HEK293 (cell line): ENCODE results near the gene TNFAIP8.

Source experiments
- FEZF1 ChIP-seq: fragments of 450-650 bp; formaldehyde crosslinking; IDR thresholded peaks from 2 replicates; pipeline ENCODE4 v1.5.1; 2016; ENCODE audit warnings: missing biosample characterization, missing genetic modification characterization
- GFI1B ChIP-seq: fragments of 450-650 bp; formaldehyde crosslinking; IDR thresholded peaks from 2 replicates; pipeline ENCODE4 v1.5.1; 2016; ENCODE audit warnings: missing biosample characterization, missing genetic modification characterization
- GLI2 ChIP-seq: fragments of 450-650 bp; formaldehyde crosslinking; IDR thresholded peaks from 2 replicates; pipeline ENCODE4; 2017; ENCODE audit warnings: missing biosample characterization, missing genetic modification characterization, low read depth, borderline replicate concordance
- IKZF3 ChIP-seq: fragments of 450-650 bp; IDR thresholded peaks from 2 replicates; pipeline ENCODE4 v1.5.0; 2018; ENCODE audit warnings: missing biosample characterization, mild to moderate bottlenecking, missing genetic modification characterization, moderate library complexity
- MEIS1 ChIP-seq: sonication (generic); formaldehyde crosslinking; IDR thresholded peaks from 2 replicates; pipeline ENCODE4 v1.8.1; 2022; ENCODE audit warnings: missing genetic modification reagents, mild to moderate bottlenecking, borderline replicate concordance
- MZF1 ChIP-seq: fragments of 450-650 bp; formaldehyde crosslinking; IDR thresholded peaks from 2 replicates; pipeline ENCODE4 v1.5.1; 2017; ENCODE audit warnings: missing biosample characterization, missing genetic modification characterization, borderline replicate concordance
- OSR2 ChIP-seq: fragments of 450-650 bp; formaldehyde crosslinking; IDR thresholded peaks from 2 replicates; pipeline ENCODE4 v1.5.1; 2016; ENCODE audit warnings: missing biosample characterization, missing genetic modification characterization
- PRDM1 ChIP-seq: fragments of 450-650 bp; formaldehyde crosslinking; IDR thresholded peaks from 2 replicates; pipeline ENCODE4; 2016; ENCODE audit warnings: missing biosample characterization, missing genetic modification characterization
- PRDM2 ChIP-seq: fragments of 450-650 bp; formaldehyde crosslinking; IDR thresholded peaks from 2 replicates; pipeline ENCODE4 v1.5.1; 2016; ENCODE audit warnings: missing biosample characterization, missing genetic modification characterization, borderline replicate concordance
- REPIN1 ChIP-seq: fragments of 450-650 bp; formaldehyde crosslinking; IDR thresholded peaks from 2 replicates; pipeline ENCODE4 v1.5.1; 2017; ENCODE audit warnings: missing biosample characterization, missing genetic modification characterization, low read depth
- YY1 ChIP-seq: fragments of 450-650 bp; formaldehyde crosslinking; IDR thresholded peaks from 2 replicates; pipeline ENCODE4 v1.5.1; 2018; ENCODE audit warnings: missing biosample characterization, missing genetic modification characterization
- ZBTB49 ChIP-seq: fragments of 450-650 bp; formaldehyde crosslinking; IDR thresholded peaks from 2 replicates; pipeline ENCODE4 v1.5.1; 2016; ENCODE audit warnings: missing biosample characterization, missing genetic modification characterization, low read depth
- ZFP3 ChIP-seq: fragments of 450-650 bp; formaldehyde crosslinking; IDR thresholded peaks from 2 replicates; pipeline ENCODE4 v1.5.1; 2016; ENCODE audit warnings: low read depth, missing biosample characterization, missing genetic modification characterization
- ZNF155 ChIP-seq: fragments of 450-650 bp; formaldehyde crosslinking; IDR thresholded peaks from 2 replicates; pipeline ENCODE4 v1.5.1; 2016; ENCODE audit warnings: missing biosample characterization, missing genetic modification characterization
- ZNF18 ChIP-seq: fragments of 450-650 bp; formaldehyde crosslinking; IDR thresholded peaks from 2 replicates; pipeline ENCODE4 v1.5.1; 2016; ENCODE audit warnings: missing biosample characterization, missing genetic modification characterization
- ZNF19 ChIP-seq: fragments of 450-650 bp; formaldehyde crosslinking; IDR thresholded peaks from 2 replicates; pipeline ENCODE4; 2016; ENCODE audit warnings: missing biosample characterization, missing genetic modification characterization, low read depth
- ZNF274 ChIP-seq, 2 experiments: fragments of 200-500 bp in 1 of 2; fragments of 450-650 bp in 1 of 2; sonication (Bioruptor generic) in 1 of 2; formaldehyde crosslinking in 1 of 2; IDR thresholded peaks; 2 replicates each; pipeline versions ENCODE4 v1.5.1 to v1.6.1; 2014 to 2016; ENCODE audit warnings: borderline replicate concordance in 1 of 2, inconsistent platforms in 1 of 2, low read length in 1 of 2, missing biosample characterization in 1 of 2, missing genetic modification characterization in 1 of 2
- ZNF324 ChIP-seq: fragments of 450-650 bp; formaldehyde crosslinking; IDR thresholded peaks from 2 replicates; pipeline ENCODE4 v1.5.1; 2016; ENCODE audit warnings: missing biosample characterization, missing genetic modification characterization
- ZNF37A ChIP-seq: fragments of 450-650 bp; IDR thresholded peaks from 2 replicates; pipeline ENCODE4 v1.5.1; 2018; ENCODE audit warnings: missing biosample characterization, missing genetic modification characterization
- ZNF394 ChIP-seq: fragments of 450-650 bp; formaldehyde crosslinking; IDR thresholded peaks from 2 replicates; pipeline ENCODE4 v1.5.1; 2016; ENCODE audit warnings: missing biosample characterization, missing genetic modification characterization, mild to moderate bottlenecking, moderate library complexity, borderline replicate concordance
- ZNF423 ChIP-seq: fragments of 450-650 bp; formaldehyde crosslinking; IDR thresholded peaks from 2 replicates; pipeline ENCODE4 v1.5.1; 2016; ENCODE audit warnings: missing biosample characterization, missing genetic modification characterization
- ZNF473 ChIP-seq: fragments of 450-650 bp; formaldehyde crosslinking; IDR thresholded peaks from 2 replicates; pipeline ENCODE4 v1.5.1; 2017; ENCODE audit warnings: missing biosample characterization, missing genetic modification characterization
- ZNF549 ChIP-seq: fragments of 450-650 bp; IDR thresholded peaks from 2 replicates; pipeline ENCODE4 v1.5.1; 2018; ENCODE audit warnings: missing biosample characterization, missing genetic modification characterization, mild to moderate bottlenecking, inconsistent platforms, moderate library complexity
- ZNF571 ChIP-seq: fragments of 450-650 bp; formaldehyde crosslinking; IDR thresholded peaks from 2 replicates; pipeline ENCODE4 v1.5.0; 2017; ENCODE audit warnings: missing biosample characterization, missing genetic modification characterization
- ZNF658 ChIP-seq: fragments of 450-650 bp; formaldehyde crosslinking; IDR thresholded peaks from 2 replicates; pipeline ENCODE4; 2016; ENCODE audit warnings: missing biosample characterization, missing genetic modification characterization
- ZNF776 ChIP-seq: fragments of 450-650 bp; formaldehyde crosslinking; IDR thresholded peaks from 2 replicates; pipeline ENCODE4 v1.5.0; 2017; ENCODE audit warnings: missing biosample characterization, missing genetic modification characterization, borderline replicate concordance
- ZNF791 ChIP-seq: fragments of 450-650 bp; formaldehyde crosslinking; IDR thresholded peaks from 2 replicates; pipeline ENCODE4 v1.5.1; 2016; ENCODE audit warnings: missing biosample characterization, missing genetic modification characterization
- ZSCAN4 ChIP-seq: fragments of 450-650 bp; formaldehyde crosslinking; IDR thresholded peaks from 2 replicates; pipeline ENCODE4 v1.5.1; 2017; ENCODE audit warnings: missing biosample characterization, missing genetic modification characterization
- TF ChIP-seq, protein P1 (sequence below): fragments of 450-650 bp; formaldehyde crosslinking; IDR thresholded peaks from 2 replicates; pipeline ENCODE4 v1.5.1; 2017; ENCODE audit warnings: missing biosample characterization, missing genetic modification characterization

TNFAIP8 gene

GRCh38 chr5:119323601-119324000 lies 32.2 kb upstream of the TNFAIP8 start (continued):
- peak; percentile 99 for TF ChIP-seq MZF1 (tag by site-specific recombination)
- no peak for TF ChIP-seq ZNF394 (tag by site-specific recombination)
- no peak for TF ChIP-seq ZNF37A (tag by site-specific recombination)
- TF ChIP-seq ZNF549 (tag by site-specific recombination): no peak
- TF ChIP-seq ZFP3 (tag by site-specific recombination): no peak
- TF ChIP-seq PRDM2 (tag by site-specific recombination): no peak
- TF ChIP-seq GLI2: no peak; the same call in 1 of the 2 replicates
- no peak for TF ChIP-seq ZNF776
- TF ChIP-seq ZNF473: no peak
- TF ChIP-seq ZNF18: no peak
- peak; percentile 82 for TF ChIP-seq FEZF1
- TF ChIP-seq, protein P1, sequence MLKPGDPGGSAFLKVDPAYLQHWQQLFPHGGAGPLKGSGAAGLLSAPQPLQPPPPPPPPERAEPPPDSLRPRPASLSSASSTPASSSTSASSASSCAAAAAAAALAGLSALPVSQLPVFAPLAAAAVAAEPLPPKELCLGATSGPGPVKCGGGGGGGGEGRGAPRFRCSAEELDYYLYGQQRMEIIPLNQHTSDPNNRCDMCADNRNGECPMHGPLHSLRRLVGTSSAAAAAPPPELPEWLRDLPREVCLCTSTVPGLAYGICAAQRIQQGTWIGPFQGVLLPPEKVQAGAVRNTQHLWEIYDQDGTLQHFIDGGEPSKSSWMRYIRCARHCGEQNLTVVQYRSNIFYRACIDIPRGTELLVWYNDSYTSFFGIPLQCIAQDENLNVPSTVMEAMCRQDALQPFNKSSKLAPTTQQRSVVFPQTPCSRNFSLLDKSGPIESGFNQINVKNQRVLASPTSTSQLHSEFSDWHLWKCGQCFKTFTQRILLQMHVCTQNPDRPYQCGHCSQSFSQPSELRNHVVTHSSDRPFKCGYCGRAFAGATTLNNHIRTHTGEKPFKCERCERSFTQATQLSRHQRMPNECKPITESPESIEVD: peak; percentile 95
- TF ChIP-seq ZNF658 (tag by site-specific recombination): no peak
- TF ChIP-seq ZNF791 (tag by site-specific recombination): no peak
- TF ChIP-seq ZNF19 (tag by site-specific recombination): no peak; the same call in 1 of the 2 replicates
- no peak for TF ChIP-seq PRDM1
- TF ChIP-seq ZNF155: no peak
- TF ChIP-seq MEIS1 (CRISPR knock-in tag): no peak
- TF ChIP-seq REPIN1 (tag by site-specific recombination): no peak
- no peak for TF ChIP-seq ZNF324 (tag by site-specific recombination)
- no peak for TF ChIP-seq ZNF274 (IDR thresholded peaks at IDR 0.05; ENCODE audit: low read length)
- no peak for TF ChIP-seq ZNF274 (tag by site-specific recombination; IDR thresholded peaks at IDR 0.05; ENCODE audit: borderline replicate concordance)
- no peak for TF ChIP-seq YY1
- peak; percentile 89 for TF ChIP-seq GFI1B (tag by site-specific recombination)
- TF ChIP-seq ZBTB49 (tag by site-specific recombination): no peak
- TF ChIP-seq IKZF3 (tag by site-specific recombination): peak; percentile 92
- peak; percentile 100 for TF ChIP-seq OSR2 (tag by site-specific recombination)
- TF ChIP-seq ZNF423 (tag by site-specific recombination): no peak
- TF ChIP-seq ZNF571 (tag by site-specific recombination): no peak
- TF ChIP-seq ZSCAN4 (tag by site-specific recombination): no peak
